GM21390 (cell line): ENCODE measurements around the gene SYN1.

Source experiments
- ATAC-seq: cut with Tn5 transposase; IDR thresholded peaks from one replicate; pipeline ENCODE4 v1.9.1; 2021; ENCODE audit not compliant: unreplicated experiment

The SYN1 gene

GRCh38 chrX:47539860-47540259 is 79.8 kb downstream of the SYN1 start:
- ATAC-seq: no peak

- ATAC-seq: no peak
Measured at GRCh38 chrX:47530049-47530448, 89.6 kb downstream of the SYN1 start.

GRCh38 chrX:47529548-47529947 is 90.1 kb downstream of the SYN1 start:
- ATAC-seq: no peak

- no peak for ATAC-seq
Measured at GRCh38 chrX:47523713-47524166, 95.9 kb downstream of the SYN1 start.

GRCh38 chrX:47523297-47523696 is 96.4 kb downstream of the SYN1 start:
- peak; percentile 91 for ATAC-seq
